SK-N-SH (cell line): ENCODE data around the gene RASAL2.
A peak's percentile ranks its signal among the peaks of the same experiment; 100 is the strongest.

Experiments used
- CHD2 ChIP-seq: fragments of 150-350 bp; IDR thresholded peaks from 2 replicates; pipeline ENCODE4 v1.6.1; 2018; ENCODE audit warnings: low read length; ENCODE audit not compliant: partially characterized antibody
- GABPA ChIP-seq: IDR thresholded peaks from 2 replicates; pipeline ENCODE4 v1.4.0; 2012; ENCODE audit warnings: low read depth, mild to moderate bottlenecking
- NFIC ChIP-seq: IDR thresholded peaks from 2 replicates; pipeline ENCODE4 v1.4.0; 2012; ENCODE audit warnings: borderline replicate concordance
- TF ChIP-seq, protein P1 (sequence below): fragments of 200-600 bp; sonication (generic); IDR thresholded peaks from 2 replicates; pipeline ENCODE4 v1.6.1; 2017; ENCODE audit warnings: antibody characterized with exemption, mild to moderate bottlenecking, moderate library complexity
- TF ChIP-seq, protein P2 (sequence below): IDR thresholded peaks from 2 replicates; pipeline ENCODE4 v1.6.1; 2012; ENCODE audit warnings: mild to moderate bottlenecking, low read depth, low read length, moderate library complexity

DNA sequence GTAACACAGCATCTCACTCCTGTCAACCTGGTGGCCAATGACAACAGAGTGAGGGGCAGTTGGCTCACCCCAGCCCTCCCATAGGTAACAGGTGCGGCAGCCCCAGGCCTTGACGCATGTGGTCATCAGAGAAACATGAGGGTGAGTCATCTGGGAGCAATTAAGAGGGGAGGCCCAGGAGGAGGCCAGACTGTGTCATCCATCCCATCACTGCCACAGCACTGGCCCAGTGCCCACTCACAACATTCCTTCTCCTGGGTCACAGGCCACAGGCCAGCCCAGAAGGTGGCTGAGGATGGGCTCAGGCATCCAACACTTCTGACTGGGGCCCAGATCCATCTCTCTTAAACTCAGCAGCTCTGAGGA, 436.1 kb downstream of the RASAL2 start:
- TF ChIP-seq, protein P1, sequence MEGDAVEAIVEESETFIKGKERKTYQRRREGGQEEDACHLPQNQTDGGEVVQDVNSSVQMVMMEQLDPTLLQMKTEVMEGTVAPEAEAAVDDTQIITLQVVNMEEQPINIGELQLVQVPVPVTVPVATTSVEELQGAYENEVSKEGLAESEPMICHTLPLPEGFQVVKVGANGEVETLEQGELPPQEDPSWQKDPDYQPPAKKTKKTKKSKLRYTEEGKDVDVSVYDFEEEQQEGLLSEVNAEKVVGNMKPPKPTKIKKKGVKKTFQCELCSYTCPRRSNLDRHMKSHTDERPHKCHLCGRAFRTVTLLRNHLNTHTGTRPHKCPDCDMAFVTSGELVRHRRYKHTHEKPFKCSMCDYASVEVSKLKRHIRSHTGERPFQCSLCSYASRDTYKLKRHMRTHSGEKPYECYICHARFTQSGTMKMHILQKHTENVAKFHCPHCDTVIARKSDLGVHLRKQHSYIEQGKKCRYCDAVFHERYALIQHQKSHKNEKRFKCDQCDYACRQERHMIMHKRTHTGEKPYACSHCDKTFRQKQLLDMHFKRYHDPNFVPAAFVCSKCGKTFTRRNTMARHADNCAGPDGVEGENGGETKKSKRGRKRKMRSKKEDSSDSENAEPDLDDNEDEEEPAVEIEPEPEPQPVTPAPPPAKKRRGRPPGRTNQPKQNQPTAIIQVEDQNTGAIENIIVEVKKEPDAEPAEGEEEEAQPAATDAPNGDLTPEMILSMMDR = no peak
- TF ChIP-seq NFIC (peak; percentile 97), GABPA (no peak), CHD2 (no peak)
- TF ChIP-seq, protein P2, sequence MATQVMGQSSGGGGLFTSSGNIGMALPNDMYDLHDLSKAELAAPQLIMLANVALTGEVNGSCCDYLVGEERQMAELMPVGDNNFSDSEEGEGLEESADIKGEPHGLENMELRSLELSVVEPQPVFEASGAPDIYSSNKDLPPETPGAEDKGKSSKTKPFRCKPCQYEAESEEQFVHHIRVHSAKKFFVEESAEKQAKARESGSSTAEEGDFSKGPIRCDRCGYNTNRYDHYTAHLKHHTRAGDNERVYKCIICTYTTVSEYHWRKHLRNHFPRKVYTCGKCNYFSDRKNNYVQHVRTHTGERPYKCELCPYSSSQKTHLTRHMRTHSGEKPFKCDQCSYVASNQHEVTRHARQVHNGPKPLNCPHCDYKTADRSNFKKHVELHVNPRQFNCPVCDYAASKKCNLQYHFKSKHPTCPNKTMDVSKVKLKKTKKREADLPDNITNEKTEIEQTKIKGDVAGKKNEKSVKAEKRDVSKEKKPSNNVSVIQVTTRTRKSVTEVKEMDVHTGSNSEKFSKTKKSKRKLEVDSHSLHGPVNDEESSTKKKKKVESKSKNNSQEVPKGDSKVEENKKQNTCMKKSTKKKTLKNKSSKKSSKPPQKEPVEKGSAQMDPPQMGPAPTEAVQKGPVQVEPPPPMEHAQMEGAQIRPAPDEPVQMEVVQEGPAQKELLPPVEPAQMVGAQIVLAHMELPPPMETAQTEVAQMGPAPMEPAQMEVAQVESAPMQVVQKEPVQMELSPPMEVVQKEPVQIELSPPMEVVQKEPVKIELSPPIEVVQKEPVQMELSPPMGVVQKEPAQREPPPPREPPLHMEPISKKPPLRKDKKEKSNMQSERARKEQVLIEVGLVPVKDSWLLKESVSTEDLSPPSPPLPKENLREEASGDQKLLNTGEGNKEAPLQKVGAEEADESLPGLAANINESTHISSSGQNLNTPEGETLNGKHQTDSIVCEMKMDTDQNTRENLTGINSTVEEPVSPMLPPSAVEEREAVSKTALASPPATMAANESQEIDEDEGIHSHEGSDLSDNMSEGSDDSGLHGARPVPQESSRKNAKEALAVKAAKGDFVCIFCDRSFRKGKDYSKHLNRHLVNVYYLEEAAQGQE = no peak
